Nephron (organoid): ENCODE results near the gene GLYR1.

Source experiments
- H3K27ac Mint-ChIP-seq, 3 experiments: 2 replicates each; pipeline ENCODE4 v1.8.0; 2020; ENCODE audit warnings: mixed read lengths in 3 of 3, mild to moderate bottlenecking in 2 of 3, moderate library complexity in 1 of 3
- H3K27me3 Mint-ChIP-seq: 2 replicates; pipeline ENCODE4 v1.8.0; 2021; ENCODE audit warnings: low read depth, mild to moderate bottlenecking, moderate library complexity, mixed read lengths
- H3K36me3 Mint-ChIP-seq: 2 replicates; pipeline ENCODE4 v1.8.0; 2020; ENCODE audit warnings: low read depth, mixed read lengths
- H3K4me1 Mint-ChIP-seq: 2 replicates; pipeline ENCODE4 v1.8.0; 2020; ENCODE audit warnings: mixed read lengths
- H3K4me3 Mint-ChIP-seq, 3 experiments: 2 replicates each; pipeline ENCODE4 v1.8.0; 2020; ENCODE audit warnings: mild to moderate bottlenecking in 3 of 3, mixed read lengths in 3 of 3, moderate library complexity in 2 of 3
- H3K9me3 Mint-ChIP-seq: 2 replicates; pipeline ENCODE4 v1.8.0; 2020; ENCODE audit warnings: mixed read lengths
- CTCF ChIP-seq, 3 experiments: fragments of 200-600 bp; sonication (generic); IDR thresholded peaks; one replicate each; pipeline ENCODE4 v1.5.0; 2021; ENCODE audit warnings: antibody characterized with exemption in 3 of 3; ENCODE audit not compliant: unreplicated experiment in 3 of 3

GLYR1 gene

DNA sequence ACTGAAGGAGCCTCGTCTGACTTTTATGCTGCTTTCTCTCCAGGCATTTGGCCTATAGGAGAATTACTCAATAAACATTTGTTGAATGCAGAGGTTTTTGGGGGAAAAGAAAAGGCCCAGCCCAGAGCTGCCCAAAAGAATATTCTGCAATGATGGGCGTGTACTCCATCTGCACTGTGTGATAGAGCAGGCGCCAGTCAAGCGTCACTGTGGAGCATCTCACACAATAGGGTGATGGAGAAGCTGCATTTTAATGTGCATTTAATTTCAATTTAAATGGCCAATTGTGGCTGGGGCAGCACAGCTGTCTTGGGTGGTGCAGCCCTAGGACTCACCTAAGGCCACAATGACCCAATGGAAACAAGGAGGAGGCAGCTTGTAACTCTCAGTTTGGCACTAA lies 20.6 kb downstream of the GLYR1 start:
- Mint-ChIP-seq H3K4me3 (no peak overlapping the region), H3K27ac (no peak overlapping the region), H3K36me3 (peaks cover 62% of the 10 kb centered on the region), H3K9me3 (no peaks in the 10 kb centered on the region), H3K27me3 (no peaks in the 10 kb centered on the region), H3K4me1 (no peaks in the 10 kb centered on the region)
- TF ChIP-seq CTCF (IDR thresholded peaks at IDR 0.05; ENCODE audit: unreplicated experiment in 3 of 3), result no peak

DNA sequence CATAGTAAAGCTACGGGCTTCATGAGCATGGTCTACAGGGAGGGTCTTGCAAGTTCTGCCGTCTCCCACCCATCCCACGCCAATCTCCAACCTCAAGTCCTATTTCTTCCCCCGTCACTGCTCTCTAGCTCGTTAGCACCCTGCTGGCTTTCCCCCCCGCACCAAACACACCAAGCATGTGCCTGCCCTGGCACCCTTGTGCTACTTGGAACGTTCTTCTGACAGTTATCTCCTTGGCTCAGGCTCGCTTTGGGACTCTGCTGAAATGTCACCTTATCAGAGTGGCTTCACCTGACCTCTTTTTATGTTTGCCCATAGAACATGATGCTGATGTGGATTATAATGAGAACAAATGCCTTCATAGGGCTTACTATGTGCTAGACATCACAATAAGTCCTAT lies 21.9 kb downstream of the GLYR1 start:
- Mint-ChIP-seq H3K36me3 (peaks cover 61% of the 10 kb centered on the region), H3K27ac (no peak overlapping the region), H3K4me3 (no peak overlapping the region), H3K27me3 (no peaks in the 10 kb centered on the region), H3K9me3 (no peaks in the 10 kb centered on the region), H3K4me1 (no peaks in the 10 kb centered on the region)
- no peak for TF ChIP-seq CTCF (IDR thresholded peaks at IDR 0.05; ENCODE audit: unreplicated experiment in 3 of 3)

- TF ChIP-seq CTCF (IDR thresholded peaks at IDR 0.05; ENCODE audit: unreplicated experiment in 3 of 3), result no peak
- H3K9me3 Mint-ChIP-seq, result no peaks in the 10 kb centered on the region
- H3K4me1 Mint-ChIP-seq, result no peaks in the 10 kb centered on the region
- peaks cover 69% of the 10 kb centered on the region for H3K36me3 Mint-ChIP-seq
- no peaks in the 10 kb centered on the region for H3K27me3 Mint-ChIP-seq
- no peak overlapping the region for H3K4me3 Mint-ChIP-seq
- H3K27ac Mint-ChIP-seq, result no peak overlapping the region
Measured at GRCh38 chr16:4820652-4821051, 26.4 kb downstream of the GLYR1 start.

- no peaks in the 10 kb centered on the region for H3K9me3 Mint-ChIP-seq
- TF ChIP-seq CTCF (IDR thresholded peaks at IDR 0.05; ENCODE audit: unreplicated experiment in 3 of 3), result no peak
- peaks cover 64% of the 10 kb centered on the region for H3K36me3 Mint-ChIP-seq
- no peaks in the 10 kb centered on the region for H3K27me3 Mint-ChIP-seq
- no peak overlapping the region for H3K4me3 Mint-ChIP-seq
- H3K4me1 Mint-ChIP-seq, result no peaks in the 10 kb centered on the region
- H3K27ac Mint-ChIP-seq, result no peak overlapping the region
Measured at GRCh38 chr16:4814542-4815173, 32.4 kb downstream of the GLYR1 start.

DNA sequence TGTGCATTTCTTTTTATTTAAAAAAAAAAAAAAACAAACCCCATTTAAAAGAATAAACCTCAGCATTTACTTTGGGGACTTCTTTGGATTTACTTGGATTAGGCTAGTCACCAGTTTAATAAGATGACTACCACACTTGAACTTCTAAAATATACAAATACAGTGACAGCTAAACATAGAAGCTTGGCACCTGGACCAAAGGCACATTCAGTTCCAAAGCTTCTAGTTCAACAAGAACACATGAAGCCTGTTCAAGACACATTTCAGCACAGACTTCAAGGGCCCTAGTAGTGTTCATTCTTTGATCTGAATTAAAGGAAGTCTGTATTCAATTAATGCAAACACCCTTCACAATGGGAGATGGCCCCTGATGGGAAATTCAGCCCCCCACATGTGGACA lies 33.0 kb downstream of the GLYR1 start:
- Mint-ChIP-seq H3K36me3 (peaks cover 62% of the 10 kb centered on the region), H3K27me3 (no peaks in the 10 kb centered on the region), H3K4me1 (no peaks in the 10 kb centered on the region), H3K4me3 (no peak overlapping the region), H3K9me3 (no peaks in the 10 kb centered on the region), H3K27ac (no peak overlapping the region)
- no peak for TF ChIP-seq CTCF (IDR thresholded peaks at IDR 0.05; ENCODE audit: unreplicated experiment in 3 of 3)

- Mint-ChIP-seq H3K4me3 (no peak overlapping the region), H3K4me1 (no peaks in the 10 kb centered on the region), H3K27me3 (no peaks in the 10 kb centered on the region)
Measured at GRCh38 chr16:4813251-4814003, 33.7 kb downstream of the GLYR1 start.

More at GRCh38 chr16:4813251-4814003, 33.7 kb downstream of the GLYR1 start:
- TF ChIP-seq CTCF (IDR thresholded peaks at IDR 0.05; ENCODE audit: unreplicated experiment in 3 of 3), result no peak
- Mint-ChIP-seq H3K36me3 (peaks cover 60% of the 10 kb centered on the region), H3K27ac (no peak overlapping the region), H3K9me3 (no peaks in the 10 kb centered on the region)
